ENCODE measurements around the gene LEF1. TPM values are rescaled to one million over a fixed set of nuclear protein-coding genes. Genes with fewer than 3 reads are reported as not detected.

Gene LEF1
- total RNA-seq, 1 donor: 0.63 TPM

GRCh38 chr4:108171339-108172230 is 2.9 kb upstream of the LEF1 start:
- H3K4me3 ChIP-seq (ENCODE audit: low read depth, low read length): no peak overlapping the region
- DNase-seq (ENCODE audit: low read depth): no peak
- TF ChIP-seq CTCF (IDR thresholded peaks at IDR 0.05; ENCODE audit: insufficient read depth, low read length): no peak

DNA sequence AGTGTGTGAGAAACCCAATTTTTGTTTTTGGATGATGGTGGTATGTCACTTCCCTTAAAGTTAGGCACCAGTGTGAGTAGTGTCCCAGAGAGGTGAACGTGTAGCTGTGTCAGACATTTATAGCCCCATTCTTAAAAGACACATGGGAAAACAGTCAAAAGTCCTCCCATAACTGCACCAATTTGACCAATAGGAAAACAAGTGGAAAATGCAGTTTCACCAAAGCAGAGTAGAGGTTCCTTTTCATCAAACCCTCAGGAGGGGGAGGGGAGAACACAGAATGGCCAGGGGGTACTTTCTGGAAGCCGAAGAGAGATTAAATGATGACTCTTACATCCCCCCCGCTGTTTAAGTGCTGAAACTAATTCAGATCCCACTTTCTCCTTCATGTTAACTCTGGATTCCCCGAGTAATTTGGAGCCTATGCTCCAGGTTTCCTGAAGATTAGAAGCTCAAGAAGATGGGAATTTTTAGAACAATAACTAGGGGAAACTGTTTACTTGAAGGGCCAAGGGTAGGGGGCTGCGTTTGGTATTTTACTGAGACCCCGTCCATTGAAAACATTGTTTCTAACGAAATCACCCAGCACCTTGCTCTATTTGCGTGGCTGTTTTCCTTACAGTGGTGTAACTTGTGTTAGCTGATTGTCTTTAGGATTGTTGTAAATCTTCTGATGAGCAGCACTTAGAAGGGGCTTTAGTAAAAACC is 2.1 kb upstream of the LEF1 start:
- no peak for TF ChIP-seq CTCF (IDR thresholded peaks at IDR 0.05; ENCODE audit: insufficient read depth, low read length)
- H3K4me3 ChIP-seq (ENCODE audit: low read depth, low read length): no peak overlapping the region
- no peak for DNase-seq (ENCODE audit: low read depth)

DNA sequence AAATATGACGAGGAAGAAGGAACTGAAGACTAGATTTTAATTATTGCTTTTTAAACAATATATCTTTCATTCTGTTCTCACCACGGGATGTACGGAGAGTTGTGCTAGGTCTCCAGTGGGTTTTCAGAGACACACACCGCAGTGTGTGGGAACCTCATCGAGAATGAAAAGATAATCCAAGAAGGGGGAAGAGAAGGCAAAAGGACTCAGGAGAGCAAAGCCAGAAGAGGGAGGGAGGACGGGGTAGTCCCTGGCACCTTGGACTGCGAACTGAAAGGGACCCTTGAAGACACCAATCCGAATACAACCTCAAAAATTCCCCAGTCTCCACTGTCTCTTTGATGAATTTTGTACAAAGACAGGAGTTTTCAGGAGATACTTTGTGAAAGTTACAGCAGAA is 932 bp upstream of the LEF1 start:
- no peak for TF ChIP-seq CTCF (IDR thresholded peaks at IDR 0.05; ENCODE audit: insufficient read depth, low read length)
- no peak overlapping the region for H3K4me3 ChIP-seq (ENCODE audit: low read depth, low read length)
- no peak for DNase-seq (ENCODE audit: low read depth)

DNA sequence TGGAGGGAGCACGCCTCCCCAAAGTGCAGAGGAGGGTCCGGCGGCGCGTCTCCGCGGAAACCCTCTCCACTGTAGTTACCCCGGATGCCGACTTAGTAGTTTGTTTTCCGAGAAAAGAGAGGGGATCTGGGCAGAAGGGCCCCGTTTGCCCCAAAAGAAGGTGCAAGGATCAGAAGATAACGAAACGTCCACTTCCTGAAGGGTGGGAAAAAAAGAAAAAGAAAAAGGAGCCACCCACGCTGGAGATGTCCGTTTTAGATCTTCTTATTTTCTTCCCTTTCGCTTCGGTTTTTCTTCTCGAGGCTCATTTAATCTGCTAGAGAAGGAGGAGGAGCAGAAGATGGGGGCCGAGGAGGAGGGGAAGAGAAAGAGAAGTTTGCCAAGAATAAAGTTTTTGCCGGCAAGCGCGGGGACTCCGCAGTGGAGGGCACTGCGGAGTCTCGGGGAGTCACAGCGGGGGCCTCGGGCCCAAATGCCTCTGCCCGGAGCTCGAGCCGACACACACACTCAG is 517 bp downstream of the LEF1 start:
- TF ChIP-seq CTCF (IDR thresholded peaks at IDR 0.05; ENCODE audit: insufficient read depth, low read length): no peak
- DNase-seq (ENCODE audit: low read depth): peak; percentile 28
- H3K4me3 ChIP-seq (ENCODE audit: low read depth, low read length): peak overlapping the region; percentile 61

DNA sequence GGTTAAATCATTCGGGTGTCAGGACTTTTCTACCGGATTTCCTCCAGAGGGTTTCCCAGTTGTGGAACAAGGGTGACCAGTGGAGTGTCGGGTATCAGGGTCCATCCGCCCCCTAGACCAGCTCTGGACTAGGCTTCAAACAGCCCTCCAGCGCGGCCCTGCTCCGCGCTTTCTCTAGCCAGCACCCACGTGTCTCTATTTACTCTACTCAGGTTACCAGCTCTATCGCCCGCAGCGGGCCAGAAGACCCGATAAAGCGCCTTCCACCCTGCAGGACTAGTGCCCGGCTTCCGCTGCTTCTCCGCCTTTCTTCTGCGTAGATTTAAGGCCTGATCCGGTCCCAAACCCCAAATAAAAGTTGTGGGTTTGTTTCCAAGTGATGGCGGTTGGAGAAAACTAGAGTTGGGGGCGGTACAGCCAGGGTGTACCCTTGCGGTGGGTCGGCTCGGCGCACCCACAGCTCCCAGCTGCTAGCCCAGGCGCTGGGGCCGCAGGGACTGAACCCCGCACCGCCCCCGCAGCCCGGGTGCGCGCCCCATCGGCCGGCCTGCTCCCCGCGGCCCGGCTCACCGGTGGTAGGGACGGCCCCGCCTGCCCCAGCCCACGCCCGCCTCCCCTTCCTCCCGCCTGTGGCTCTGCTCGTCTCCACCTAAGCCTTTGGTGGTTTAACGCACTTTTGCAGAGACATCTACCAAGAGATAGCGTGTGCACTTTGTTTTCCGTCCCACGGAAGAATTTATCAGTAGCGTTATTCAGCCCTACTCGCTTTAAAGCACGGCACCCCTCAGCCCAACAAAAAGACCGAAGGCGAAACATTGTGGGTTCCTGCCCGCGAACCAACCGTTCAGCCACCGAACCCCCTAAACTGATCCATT is 2.1 kb downstream of the LEF1 start:
- no peak for TF ChIP-seq CTCF (IDR thresholded peaks at IDR 0.05; ENCODE audit: insufficient read depth, low read length)
- no peak for DNase-seq (ENCODE audit: low read depth)
- no peak overlapping the region for H3K4me3 ChIP-seq (ENCODE audit: low read depth, low read length)

GRCh38 chr4:108166038-108166437 is 2.7 kb downstream of the LEF1 start:
- TF ChIP-seq CTCF (IDR thresholded peaks at IDR 0.05; ENCODE audit: insufficient read depth, low read length): no peak
- no peak for DNase-seq (ENCODE audit: low read depth)
- H3K4me3 ChIP-seq (ENCODE audit: low read depth, low read length): no peak overlapping the region
